ENCODE results near the gene IWS1.

DNA sequence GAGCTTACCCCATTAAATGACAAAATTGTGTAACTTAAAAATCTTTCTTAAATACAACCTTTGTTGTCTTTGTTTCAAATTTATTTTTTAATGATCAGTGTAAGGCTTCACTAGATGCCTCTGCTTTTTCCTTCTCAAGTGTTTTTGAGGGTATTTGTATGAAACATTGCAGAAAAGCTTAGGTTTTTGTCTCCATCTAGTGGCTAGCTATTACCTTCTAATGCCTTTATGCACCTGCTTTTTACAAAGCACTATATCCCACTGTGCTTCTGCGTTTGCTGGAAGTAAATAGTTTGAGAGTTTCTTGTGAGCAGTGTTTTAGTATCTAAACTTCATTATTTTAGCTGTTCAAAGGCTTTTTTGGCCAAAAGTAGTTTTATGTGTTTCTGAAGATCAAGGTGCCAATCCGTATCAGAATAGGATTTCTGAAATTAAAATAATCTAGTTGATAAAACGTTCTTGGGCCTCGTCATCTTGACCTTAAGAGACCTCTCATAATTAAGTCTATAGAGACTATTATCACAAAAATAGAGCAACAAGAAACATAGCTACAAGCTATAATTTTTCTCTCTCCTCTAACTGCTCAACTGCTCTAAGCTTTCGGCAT lies 47.0 kb downstream of the IWS1 start:
- TF ChIP-seq POLR2A (IDR thresholded peaks at IDR 0.05; ENCODE audit: low read depth, low read length), result no peak
- TF ChIP-seq TAF1 (IDR thresholded peaks at IDR 0.05; ENCODE audit: borderline replicate concordance, low read depth, low read length), result no peak
- no peak for TF ChIP-seq POLR2AphosphoS5 (IDR thresholded peaks at IDR 0.05; ENCODE audit: low read depth, low read length)

Data from GM12892 (cell line).